ENCODE measurements around the gene TAL1. TPM values are rescaled to one million over a fixed set of nuclear protein-coding genes. Genes with fewer than 3 reads are reported as not detected.

Gene TAL1
- total and polyA plus RNA-seq, 2 of the 13 experiments (the other 11 are each of a cell fraction or from before 2014, with no cell fraction given) = 0.05 TPM; not detected in 1

DNA sequence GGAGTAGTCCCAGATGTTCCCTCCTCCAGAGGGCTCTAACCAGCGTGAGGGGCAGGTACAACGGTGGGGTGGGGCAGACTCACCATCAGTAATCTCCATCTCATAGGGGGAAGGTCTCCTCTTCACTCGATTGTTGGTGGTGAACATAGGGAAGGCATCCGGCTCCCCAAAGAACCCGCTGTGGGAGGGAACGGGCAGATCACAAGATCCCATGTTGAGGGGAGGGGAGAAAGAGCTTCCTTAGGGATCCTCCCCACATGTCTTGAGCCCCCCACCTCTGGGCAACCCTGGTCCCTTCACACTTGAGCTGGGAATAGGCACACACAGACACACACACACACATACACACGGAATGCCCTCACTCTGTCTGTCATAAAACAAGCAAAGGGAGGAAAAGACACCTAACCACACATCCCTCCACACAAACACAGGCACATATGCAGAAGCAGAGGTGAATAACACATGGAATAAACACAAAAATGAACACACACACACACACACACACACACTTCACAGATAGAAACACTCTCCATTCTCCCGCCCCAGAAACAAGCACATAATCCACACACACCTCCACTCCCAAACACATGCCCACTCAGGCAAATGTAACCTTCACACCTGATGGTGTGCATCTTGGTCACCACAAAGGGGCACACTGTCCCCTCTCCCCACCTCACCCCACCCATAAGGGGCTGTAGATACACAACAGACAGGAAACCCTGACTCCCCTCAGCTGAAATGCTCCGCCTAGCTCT is 7.9 kb downstream of the TAL1 start:
- in situ Hi-C loops (cut with HindIII; ENCODE audit: extremely low pct_ligation_motif_present, low pct_unique_long_range_greater_than_20kb) (no loop called here), intact Hi-C loops (cut with micrococcal nuclease; ENCODE audit: unreplicated experiment) (loop anchor here (5.0 kb wide), 1 partner anchor 263 kb away; no protein-coding TSS in a partner anchor)
- Histone ChIP-seq H3K4me1 (ENCODE audit: insufficient read depth, low read length) (peaks cover 24% of the 10 kb centered on the region), H3K27me3 (ENCODE audit: control insufficient read depth in 1 of 2, insufficient read depth in 2 of 2, low read length in 2 of 2) (peaks cover 18 to 81% of the 10 kb centered on the region in 2 experiments), H4K20me1 (ENCODE audit: insufficient read depth, low read length) (no peaks in the 10 kb centered on the region), H3K79me2 (ENCODE audit: insufficient read depth, low read length) (no peaks in the 10 kb centered on the region), H2AFZ (ENCODE audit: low read length) (no peak overlapping the region), H3K27ac (ENCODE audit: extremely low read length, insufficient read depth, low read length) (no peak overlapping the region), H3K9me3 (ENCODE audit: low read length) (no peaks in the 10 kb centered on the region), H3K4me2 (ENCODE audit: low read depth, low read length) (peak overlapping the region; percentile 71; the same call in 1 of the 2 replicates), H3K36me3 (replicated peaks in 1 of 2; ENCODE audit: control insufficient read depth in 1 of 2, insufficient read depth in 2 of 2, low read length in 2 of 2) (no peaks in the 10 kb centered on the region), H3K9ac (ENCODE audit: insufficient read depth, low read depth, low read length) (no peak overlapping the region), H3K4me3 (replicated peaks in 1 of 3; ENCODE audit: insufficient read depth in 1 of 3, low read depth in 2 of 3, low read length in 3 of 3) (no peak overlapping the region)
- no peak for TF ChIP-seq SP4 (CRISPR knock-in tag; IDR thresholded peaks at IDR 0.05)
- TF ChIP-seq, protein P1, sequence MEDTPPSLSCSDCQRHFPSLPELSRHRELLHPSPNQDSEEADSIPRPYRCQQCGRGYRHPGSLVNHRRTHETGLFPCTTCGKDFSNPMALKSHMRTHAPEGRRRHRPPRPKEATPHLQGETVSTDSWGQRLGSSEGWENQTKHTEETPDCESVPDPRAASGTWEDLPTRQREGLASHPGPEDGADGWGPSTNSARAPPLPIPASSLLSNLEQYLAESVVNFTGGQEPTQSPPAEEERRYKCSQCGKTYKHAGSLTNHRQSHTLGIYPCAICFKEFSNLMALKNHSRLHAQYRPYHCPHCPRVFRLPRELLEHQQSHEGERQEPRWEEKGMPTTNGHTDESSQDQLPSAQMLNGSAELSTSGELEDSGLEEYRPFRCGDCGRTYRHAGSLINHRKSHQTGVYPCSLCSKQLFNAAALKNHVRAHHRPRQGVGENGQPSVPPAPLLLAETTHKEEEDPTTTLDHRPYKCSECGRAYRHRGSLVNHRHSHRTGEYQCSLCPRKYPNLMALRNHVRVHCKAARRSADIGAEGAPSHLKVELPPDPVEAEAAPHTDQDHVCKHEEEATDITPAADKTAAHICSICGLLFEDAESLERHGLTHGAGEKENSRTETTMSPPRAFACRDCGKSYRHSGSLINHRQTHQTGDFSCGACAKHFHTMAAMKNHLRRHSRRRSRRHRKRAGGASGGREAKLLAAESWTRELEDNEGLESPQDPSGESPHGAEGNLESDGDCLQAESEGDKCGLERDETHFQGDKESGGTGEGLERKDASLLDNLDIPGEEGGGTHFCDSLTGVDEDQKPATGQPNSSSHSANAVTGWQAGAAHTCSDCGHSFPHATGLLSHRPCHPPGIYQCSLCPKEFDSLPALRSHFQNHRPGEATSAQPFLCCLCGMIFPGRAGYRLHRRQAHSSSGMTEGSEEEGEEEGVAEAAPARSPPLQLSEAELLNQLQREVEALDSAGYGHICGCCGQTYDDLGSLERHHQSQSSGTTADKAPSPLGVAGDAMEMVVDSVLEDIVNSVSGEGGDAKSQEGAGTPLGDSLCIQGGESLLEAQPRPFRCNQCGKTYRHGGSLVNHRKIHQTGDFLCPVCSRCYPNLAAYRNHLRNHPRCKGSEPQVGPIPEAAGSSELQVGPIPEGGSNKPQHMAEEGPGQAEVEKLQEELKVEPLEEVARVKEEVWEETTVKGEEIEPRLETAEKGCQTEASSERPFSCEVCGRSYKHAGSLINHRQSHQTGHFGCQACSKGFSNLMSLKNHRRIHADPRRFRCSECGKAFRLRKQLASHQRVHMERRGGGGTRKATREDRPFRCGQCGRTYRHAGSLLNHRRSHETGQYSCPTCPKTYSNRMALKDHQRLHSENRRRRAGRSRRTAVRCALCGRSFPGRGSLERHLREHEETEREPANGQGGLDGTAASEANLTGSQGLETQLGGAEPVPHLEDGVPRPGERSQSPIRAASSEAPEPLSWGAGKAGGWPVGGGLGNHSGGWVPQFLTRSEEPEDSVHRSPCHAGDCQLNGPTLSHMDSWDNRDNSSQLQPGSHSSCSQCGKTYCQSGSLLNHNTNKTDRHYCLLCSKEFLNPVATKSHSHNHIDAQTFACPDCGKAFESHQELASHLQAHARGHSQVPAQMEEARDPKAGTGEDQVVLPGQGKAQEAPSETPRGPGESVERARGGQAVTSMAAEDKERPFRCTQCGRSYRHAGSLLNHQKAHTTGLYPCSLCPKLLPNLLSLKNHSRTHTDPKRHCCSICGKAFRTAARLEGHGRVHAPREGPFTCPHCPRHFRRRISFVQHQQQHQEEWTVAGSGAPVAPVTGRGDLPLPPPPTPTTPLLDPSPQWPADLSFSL (CRISPR knock-in tag; IDR thresholded peaks at IDR 0.05) = peak; percentile 16; the same call in 1 of the 2 replicates
- FAIRE-seq = no peak
- DNase-seq (ENCODE audit: low spot score) = no peak
- no TSS peak for BruUV-seq (replicated peaks)
- ChIA-PET POLR2A (no interaction called here), CTCF (ENCODE audit: low intra/inter-chr PET ratio, low total read pairs) (no interaction called here)
- no peak for ATAC-seq
- WGBS (ENCODE audit: low lambda C conversion rate) = 77% methylated on average over 3 of the region's 9 CpGs
